Astrocyte (in vitro differentiated cells and primary cell): ENCODE measurements around the gene SYTL2. TPM values are rescaled to one million over a fixed set of nuclear protein-coding genes. Genes with fewer than 3 reads are reported as not detected.

ENCODE experiments used
- DNase-seq: peaks from one replicate; pipeline ENCODE4 v3.0.0-alpha.2; 2010; ENCODE audit warnings: low read depth
- FAIRE-seq: peaks from 2 replicates; lab custom pipeline; 2011; peaks lifted over from hg19 to GRCh38; lab: Jason Lieb, UNC
- H2AFZ ChIP-seq: 2 replicates; pipeline ENCODE4 v1.6.0; 2012; ENCODE audit warnings: low read depth, low read length, inconsistent platforms
- H3K27ac ChIP-seq: 2 replicates; pipeline ENCODE4 v1.5.1; 2011; ENCODE audit warnings: low read depth, low read length, inconsistent platforms
- H3K27me3 ChIP-seq: 2 replicates; pipeline ENCODE4 v1.6.0; 2011; ENCODE audit warnings: low read length, inconsistent platforms; ENCODE audit not compliant: insufficient read depth
- H3K36me3 ChIP-seq: 2 replicates; pipeline ENCODE4 v1.5.1; 2011; ENCODE audit warnings: low read length, inconsistent platforms; ENCODE audit not compliant: insufficient read depth
- H3K4me1 ChIP-seq: 2 replicates; pipeline ENCODE4 v1.5.1; 2011; ENCODE audit warnings: low read length, inconsistent platforms; ENCODE audit not compliant: insufficient read depth
- H3K4me2 ChIP-seq: 2 replicates; pipeline ENCODE4 v1.6.0; 2012; ENCODE audit warnings: low read length, inconsistent platforms
- H3K4me3 ChIP-seq: 2 replicates; pipeline ENCODE4 v1.5.1; 2011; ENCODE audit warnings: low read depth, mild to moderate bottlenecking, low read length, inconsistent platforms; ENCODE audit not compliant: insufficient read depth
- H3K79me2 ChIP-seq: 2 replicates; pipeline ENCODE4 v1.6.0; 2012; ENCODE audit warnings: mild to moderate bottlenecking, low read length, inconsistent platforms; ENCODE audit not compliant: insufficient read depth
- H3K9ac ChIP-seq: 2 replicates; pipeline ENCODE4 v1.6.0; 2012; ENCODE audit warnings: mild to moderate bottlenecking, low read length, inconsistent platforms
- H3K9me3 ChIP-seq: 2 replicates; pipeline ENCODE4 v1.5.1; 2012; ENCODE audit warnings: low read depth, mild to moderate bottlenecking, low read length, inconsistent platforms; ENCODE audit not compliant: insufficient read depth
- H4K20me1 ChIP-seq: 2 replicates; pipeline ENCODE4 v1.6.0; 2012; ENCODE audit warnings: low read length, inconsistent platforms; ENCODE audit not compliant: insufficient read depth
- H3K27ac Mint-ChIP-seq: one replicate; pipeline ENCODE4 v1.8.0; 2021; ENCODE audit warnings: mild to moderate bottlenecking, mixed read lengths; ENCODE audit not compliant: unreplicated experiment
- H3K27me3 Mint-ChIP-seq: one replicate; pipeline ENCODE4 v1.8.0; 2021; ENCODE audit warnings: low read depth, mixed read lengths; ENCODE audit not compliant: unreplicated experiment
- H3K36me3 Mint-ChIP-seq: one replicate; pipeline ENCODE4 v1.8.0; 2021; ENCODE audit warnings: low read depth, mixed read lengths; ENCODE audit not compliant: unreplicated experiment
- H3K4me1 Mint-ChIP-seq: one replicate; pipeline ENCODE4 v1.8.0; 2021; ENCODE audit warnings: low read depth, mixed read lengths; ENCODE audit not compliant: unreplicated experiment
- H3K4me3 Mint-ChIP-seq: one replicate; pipeline ENCODE4 v1.8.0; 2021; ENCODE audit warnings: mild to moderate bottlenecking, moderate library complexity, mixed read lengths; ENCODE audit not compliant: unreplicated experiment
- H3K9me3 Mint-ChIP-seq: one replicate; pipeline ENCODE4 v1.8.0; 2021; ENCODE audit warnings: mild to moderate bottlenecking, mixed read lengths; ENCODE audit not compliant: unreplicated experiment
- EZH2 ChIP-seq: IDR thresholded peaks from 2 replicates; pipeline ENCODE4 v1.6.1; 2012; ENCODE audit warnings: mild to moderate bottlenecking, low read length, inconsistent platforms; ENCODE audit not compliant: insufficient read depth
- total RNA-seq: library from RNA; stranded (reverse); gene quantifications from 2 replicates; pipeline ENCODE4 v1.2.1, GENCODE V29; 2021
- TF ChIP-seq, protein P1 (sequence below): IDR thresholded peaks from 2 replicates; pipeline ENCODE4 v1.5.1; 2011; ENCODE audit warnings: low read depth, mild to moderate bottlenecking, inconsistent platforms, low read length, moderate library complexity; ENCODE audit not compliant: insufficient read depth

Gene SYTL2
- total RNA-seq, 1 donor from 2014 or later = 36.9 TPM

DNA sequence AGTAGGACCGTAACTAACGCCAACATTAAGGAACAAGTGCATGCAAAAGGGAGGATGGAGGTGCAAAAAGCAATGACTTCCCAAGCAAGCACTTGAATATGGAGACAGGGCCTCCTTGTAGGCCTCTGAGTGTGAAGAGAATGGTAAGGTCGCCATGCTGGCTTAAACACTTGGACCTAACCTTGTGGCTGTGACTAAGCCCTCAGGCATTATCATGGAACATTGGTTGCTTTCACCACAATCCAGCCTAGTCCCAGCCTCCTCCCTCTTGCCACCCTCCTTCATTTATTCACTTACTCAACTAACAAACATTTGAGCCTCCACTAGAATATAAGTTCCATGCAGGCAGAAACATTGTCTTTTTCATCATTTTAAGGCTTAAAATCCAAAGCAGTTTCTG is 11.9 kb upstream of the SYTL2 start:
- peaks cover 25% of the 10 kb centered on the region for H3K4me1 Mint-ChIP-seq
- peaks cover 3% of the 10 kb centered on the region for H3K36me3 Mint-ChIP-seq
- DNase-seq = peak; percentile 70
- Histone ChIP-seq H3K27me3 (no peaks in the 10 kb centered on the region), H3K4me1 (peaks cover 18% of the 10 kb centered on the region), H3K27ac (no peak overlapping the region), H3K4me2 (no peak overlapping the region), H3K79me2 (no peaks in the 10 kb centered on the region), H4K20me1 (no peaks in the 10 kb centered on the region), H3K36me3 (no peaks in the 10 kb centered on the region), H3K4me3 (no peak overlapping the region), H3K9ac (no peak overlapping the region), H3K9me3 (no peaks in the 10 kb centered on the region), H2AFZ (no peak overlapping the region)
- H3K9me3 Mint-ChIP-seq = peaks cover 12% of the 10 kb centered on the region
- no peak for FAIRE-seq
- TF ChIP-seq, protein P1, sequence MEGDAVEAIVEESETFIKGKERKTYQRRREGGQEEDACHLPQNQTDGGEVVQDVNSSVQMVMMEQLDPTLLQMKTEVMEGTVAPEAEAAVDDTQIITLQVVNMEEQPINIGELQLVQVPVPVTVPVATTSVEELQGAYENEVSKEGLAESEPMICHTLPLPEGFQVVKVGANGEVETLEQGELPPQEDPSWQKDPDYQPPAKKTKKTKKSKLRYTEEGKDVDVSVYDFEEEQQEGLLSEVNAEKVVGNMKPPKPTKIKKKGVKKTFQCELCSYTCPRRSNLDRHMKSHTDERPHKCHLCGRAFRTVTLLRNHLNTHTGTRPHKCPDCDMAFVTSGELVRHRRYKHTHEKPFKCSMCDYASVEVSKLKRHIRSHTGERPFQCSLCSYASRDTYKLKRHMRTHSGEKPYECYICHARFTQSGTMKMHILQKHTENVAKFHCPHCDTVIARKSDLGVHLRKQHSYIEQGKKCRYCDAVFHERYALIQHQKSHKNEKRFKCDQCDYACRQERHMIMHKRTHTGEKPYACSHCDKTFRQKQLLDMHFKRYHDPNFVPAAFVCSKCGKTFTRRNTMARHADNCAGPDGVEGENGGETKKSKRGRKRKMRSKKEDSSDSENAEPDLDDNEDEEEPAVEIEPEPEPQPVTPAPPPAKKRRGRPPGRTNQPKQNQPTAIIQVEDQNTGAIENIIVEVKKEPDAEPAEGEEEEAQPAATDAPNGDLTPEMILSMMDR = no peak
- TF ChIP-seq EZH2 = no peak
- peak overlapping the region; percentile 43 for H3K27ac Mint-ChIP-seq
- no peaks in the 10 kb centered on the region for H3K27me3 Mint-ChIP-seq
- no peak overlapping the region for H3K4me3 Mint-ChIP-seq

DNA sequence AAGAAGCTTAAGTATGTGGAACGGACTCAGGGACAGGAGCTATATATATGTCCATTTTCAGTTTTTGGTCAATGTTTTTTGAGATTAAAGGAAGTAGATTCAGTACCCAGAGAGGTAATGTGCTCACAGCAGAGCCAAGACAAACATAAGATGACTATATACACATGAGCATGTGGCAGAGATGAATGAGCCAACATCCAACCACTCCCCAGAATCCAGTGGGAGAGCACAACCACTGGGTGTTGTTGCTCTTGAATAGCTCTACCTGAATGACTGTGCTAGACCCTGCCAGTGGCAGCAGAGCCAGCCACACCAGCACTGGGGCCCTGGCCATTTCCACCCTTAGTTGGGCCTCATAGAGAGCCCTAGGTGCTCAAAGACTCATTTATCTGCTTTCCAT is 10.7 kb upstream of the SYTL2 start:
- H3K36me3 Mint-ChIP-seq = peaks cover 3% of the 10 kb centered on the region

DNA sequence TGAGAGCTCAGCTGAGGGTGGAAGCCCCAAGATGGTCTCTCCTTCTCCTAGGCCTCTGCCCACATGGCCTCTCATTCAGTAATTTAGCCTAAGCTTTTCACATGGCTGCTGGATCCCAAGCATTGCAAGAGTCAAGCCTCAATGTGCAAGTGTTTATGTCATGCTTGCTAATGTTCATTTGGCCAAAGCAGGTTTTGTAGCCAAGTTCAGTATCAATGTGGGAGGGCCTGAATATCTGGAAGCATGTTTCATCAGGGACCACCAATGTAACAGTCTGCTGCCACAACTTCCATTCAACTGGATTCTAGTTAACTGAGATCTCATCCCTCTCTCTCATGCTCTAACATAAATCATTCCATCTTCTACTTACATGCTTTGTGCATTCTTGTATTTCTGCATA is 8.5 kb upstream of the SYTL2 start:
- no peak overlapping the region for H3K4me2 ChIP-seq

More for the DNA sequence above, 10.7 kb upstream of the SYTL2 start:
- no peaks in the 10 kb centered on the region for H3K36me3 ChIP-seq
- H3K27me3 ChIP-seq = no peaks in the 10 kb centered on the region
- peaks cover 11% of the 10 kb centered on the region for H3K4me1 ChIP-seq
- H3K9me3 ChIP-seq = no peaks in the 10 kb centered on the region
- Mint-ChIP-seq H3K9me3 (peaks cover 8% of the 10 kb centered on the region), H3K27ac (no peak overlapping the region), H3K4me3 (no peak overlapping the region), H3K27me3 (no peaks in the 10 kb centered on the region), H3K4me1 (peaks cover 19% of the 10 kb centered on the region)
- no peak overlapping the region for H2AFZ ChIP-seq
- FAIRE-seq (no peak), DNase-seq (peak; percentile 73)
- TF ChIP-seq, protein P1 = no peak
- TF ChIP-seq EZH2 = no peak
- peak overlapping the region; percentile 23 for H3K4me2 ChIP-seq
- no peaks in the 10 kb centered on the region for H4K20me1 ChIP-seq
- H3K9ac ChIP-seq = no peak overlapping the region
- H3K79me2 ChIP-seq = no peaks in the 10 kb centered on the region
- no peak overlapping the region for H3K27ac ChIP-seq
- no peak overlapping the region for H3K4me3 ChIP-seq

More for the DNA sequence above, 8.5 kb upstream of the SYTL2 start:
- peaks cover 8% of the 10 kb centered on the region for H3K9me3 Mint-ChIP-seq
- peaks cover 14% of the 10 kb centered on the region for H3K4me1 Mint-ChIP-seq
- Histone ChIP-seq H4K20me1 (no peaks in the 10 kb centered on the region), H3K4me3 (no peak overlapping the region), H2AFZ (no peak overlapping the region), H3K79me2 (no peaks in the 10 kb centered on the region), H3K27ac (no peak overlapping the region), H3K9me3 (no peaks in the 10 kb centered on the region), H3K9ac (no peak overlapping the region), H3K4me1 (peaks cover 17% of the 10 kb centered on the region), H3K36me3 (no peaks in the 10 kb centered on the region), H3K27me3 (no peaks in the 10 kb centered on the region)
- TF ChIP-seq, protein P1 = no peak
- TF ChIP-seq EZH2 = no peak
- H3K27me3 Mint-ChIP-seq = no peaks in the 10 kb centered on the region
- H3K36me3 Mint-ChIP-seq = peaks cover 3% of the 10 kb centered on the region
- no peak for DNase-seq
- FAIRE-seq = no peak
- H3K27ac Mint-ChIP-seq = no peak overlapping the region
- H3K4me3 Mint-ChIP-seq = no peak overlapping the region
